Loucy (cell line): ENCODE data around the gene PANK4.
A peak's percentile ranks its signal among the peaks of the same experiment; 100 is the strongest.

Experiments used
- H2AFZ ChIP-seq: fragments of 200-600 bp; sonication (generic); 2 replicates; pipeline ENCODE4 v1.6.0; 2016; ENCODE audit warnings: antibody characterized with exemption, mild to moderate bottlenecking, low read length, moderate library complexity
- H3F3A ChIP-seq: fragments of 200-600 bp; 2 replicates; pipeline ENCODE4 v1.6.0; 2016; ENCODE audit warnings: antibody characterized with exemption, low read depth, mild to moderate bottlenecking
- H3K27me3 ChIP-seq: fragments of 200-600 bp; sonication (generic); 2 replicates; pipeline ENCODE4 v1.6.1; 2014; ENCODE audit warnings: low read length, mild to moderate bottlenecking; ENCODE audit not compliant: insufficient read depth, poor library complexity, severe bottlenecking
- H3K36me3 ChIP-seq: fragments of 200-600 bp; sonication (generic); 2 replicates; pipeline ENCODE4 v1.6.1; 2016; ENCODE audit warnings: low read length; ENCODE audit not compliant: insufficient read depth
- H3K4me1 ChIP-seq: fragments of 200-600 bp; sonication (generic); 2 replicates; pipeline ENCODE4 v1.5.1; 2014; ENCODE audit warnings: low read length, mild to moderate bottlenecking; ENCODE audit not compliant: insufficient read depth, poor library complexity, severe bottlenecking
- H3K4me2 ChIP-seq: fragments of 200-600 bp; sonication (generic); 2 replicates; pipeline ENCODE4 v1.6.0; 2014; ENCODE audit warnings: antibody characterized with exemption, low read length, low read depth, mild to moderate bottlenecking; ENCODE audit not compliant: poor library complexity, severe bottlenecking
- H3K4me3 ChIP-seq: fragments of 200-600 bp; sonication (generic); 2 replicates; pipeline ENCODE4 v1.5.1; 2014; ENCODE audit warnings: low read length, mild to moderate bottlenecking, mixed read lengths; ENCODE audit not compliant: poor library complexity, severe bottlenecking
- H3K79me2 ChIP-seq: fragments of 200-600 bp; sonication (generic); 2 replicates; pipeline ENCODE4 v1.6.1; 2014; ENCODE audit warnings: low read length; ENCODE audit not compliant: insufficient read depth
- H3K9ac ChIP-seq: fragments of 200-600 bp; sonication (generic); 2 replicates; pipeline ENCODE4 v1.6.0; 2014; ENCODE audit warnings: mild to moderate bottlenecking, low read depth, low read length, moderate library complexity; ENCODE audit not compliant: poor library complexity, severe bottlenecking
- H3K9me2 ChIP-seq: fragments of 200-600 bp; sonication (generic); replicated peaks from 2 replicates; pipeline ENCODE4 v1.6.1; 2016; ENCODE audit warnings: low read depth, low read length, mixed read lengths
- H3K9me3 ChIP-seq: fragments of 200-600 bp; sonication (generic); 2 replicates; pipeline ENCODE4 v1.6.1; 2014; ENCODE audit warnings: mild to moderate bottlenecking, antibody characterized with exemption, low read length, low read depth; ENCODE audit not compliant: insufficient read depth
- H4K20me1 ChIP-seq: fragments of 200-600 bp; sonication (generic); 2 replicates; pipeline ENCODE4 v1.6.0; 2014; ENCODE audit warnings: antibody characterized with exemption, low read length, mild to moderate bottlenecking; ENCODE audit not compliant: insufficient read depth, poor library complexity, severe bottlenecking
- CTCF ChIP-seq: fragments of 200-600 bp; sonication (generic); conservative IDR thresholded peaks from 2 replicates; pipeline ENCODE4 v1.5.1; 2014; ENCODE audit warnings: mild to moderate bottlenecking, antibody characterized with exemption, low read length
- EZH2phosphoT487 ChIP-seq: fragments of 200-600 bp; IDR thresholded peaks from 2 replicates; pipeline ENCODE4 v1.6.1; 2018; ENCODE audit warnings: antibody characterized with exemption, mild to moderate bottlenecking, moderate library complexity, borderline replicate concordance

PANK4 gene

GRCh38 chr1:2564006-2564814, 37.8 kb upstream of the PANK4 start:
- Histone ChIP-seq H3K4me1 (no peaks in the 10 kb centered on the region), H2AFZ (no peak overlapping the region), H3K79me2 (no peaks in the 10 kb centered on the region), H3K4me2 (no peak overlapping the region), H3K27me3 (no peaks in the 10 kb centered on the region), H3K4me3 (no peak overlapping the region), H3K36me3 (no peaks in the 10 kb centered on the region), H3K9ac (no peak overlapping the region), H3K9me2 (no peaks in the 10 kb centered on the region), H3F3A (no peaks in the 10 kb centered on the region), H4K20me1 (no peaks in the 10 kb centered on the region), H3K9me3 (no peaks in the 10 kb centered on the region)
- no peak for TF ChIP-seq EZH2phosphoT487
- TF ChIP-seq CTCF = no peak

- Histone ChIP-seq H3F3A (no peaks in the 10 kb centered on the region), H3K79me2 (0 out of 2 replicates have a peak, but pooled peaks cover 5% of the 10 kb centered on the region), H3K4me1 (no peaks in the 10 kb centered on the region), H2AFZ (no peak overlapping the region), H3K9ac (no peak overlapping the region), H3K4me3 (no peak overlapping the region), H3K36me3 (no peaks in the 10 kb centered on the region), H3K27me3 (no peaks in the 10 kb centered on the region), H4K20me1 (no peaks in the 10 kb centered on the region), H3K4me2 (no peak overlapping the region), H3K9me3 (no peaks in the 10 kb centered on the region), H3K9me2 (no peaks in the 10 kb centered on the region)
- TF ChIP-seq EZH2phosphoT487 = no peak
- no peak for TF ChIP-seq CTCF
Measured at GRCh38 chr1:2563205-2563604, 36.8 kb upstream of the PANK4 start.

- Histone ChIP-seq H4K20me1 (peaks cover 7% of the 10 kb centered on the region), H3K9me3 (no peaks in the 10 kb centered on the region), H3K9ac (no peak overlapping the region), H3F3A (no peaks in the 10 kb centered on the region), H3K79me2 (peaks cover 15% of the 10 kb centered on the region), H3K27me3 (no peaks in the 10 kb centered on the region), H3K4me3 (no peak overlapping the region), H3K9me2 (no peaks in the 10 kb centered on the region), H3K4me2 (no peak overlapping the region), H3K4me1 (peaks cover 8% of the 10 kb centered on the region), H2AFZ (no peak overlapping the region), H3K36me3 (no peaks in the 10 kb centered on the region)
- TF ChIP-seq CTCF (peak; percentile 62), EZH2phosphoT487 (no peak)
Measured at GRCh38 chr1:2561898-2562895, 35.8 kb upstream of the PANK4 start.
